ENCODE results near the gene FATE1. TPM values are rescaled to one million over a fixed set of nuclear protein-coding genes. Genes with fewer than 3 reads are reported as not detected.

Gene FATE1
- total and polyA plus RNA-seq, 2 of the 13 experiments (the other 11 are each of a cell fraction or from before 2014, with no cell fraction given): not detected

DNA sequence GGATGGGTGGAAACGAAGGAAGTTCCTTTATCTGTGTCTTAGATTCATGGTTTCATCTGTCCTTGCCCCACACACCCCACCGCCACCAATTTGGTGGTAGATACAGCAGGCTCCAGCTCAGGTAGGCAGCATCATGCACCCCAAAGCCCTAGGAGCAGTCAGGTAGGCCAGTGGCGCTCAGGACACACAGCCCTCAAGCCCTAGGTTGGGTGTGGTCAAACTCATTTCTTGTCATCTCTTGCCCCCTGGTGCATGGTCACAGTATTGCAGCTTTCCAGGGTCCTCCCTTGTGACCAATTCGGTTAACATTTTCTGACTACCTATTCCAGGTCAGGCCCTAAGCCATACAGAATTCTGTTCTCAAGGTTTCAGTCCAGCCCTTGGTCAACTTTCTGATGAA, 35.0 kb upstream of the FATE1 start (continued):
- peak; percentile 81 for TF ChIP-seq CTCF (CRISPR knock-in tag; IDR thresholded peaks at IDR 0.05)
- 0 out of 2 replicates have a peak, but pooled peaks have one; percentile 19 for TF ChIP-seq SP4 (CRISPR knock-in tag; IDR thresholded peaks at IDR 0.05)
- TF ChIP-seq FIP1L1 (IDR thresholded peaks at IDR 0.05; ENCODE audit: borderline replicate concordance, insufficient read depth, low read depth, low read length): no peak
- TF ChIP-seq ZC3H13 (CRISPR knock-in tag; IDR thresholded peaks at IDR 0.05): no peak
- TF ChIP-seq SYNCRIP (IDR thresholded peaks at IDR 0.05; ENCODE audit: insufficient read depth, low read depth, low read length): no peak
- TF ChIP-seq ZBTB14 (CRISPR knock-in tag; IDR thresholded peaks at IDR 0.05): no peak
- no peak for TF ChIP-seq ZFP37 (CRISPR knock-in tag; IDR thresholded peaks at IDR 0.05; ENCODE audit: borderline replicate concordance)
- TF ChIP-seq ZNF383 (CRISPR knock-in tag; IDR thresholded peaks at IDR 0.05; ENCODE audit: borderline replicate concordance): no peak
- no peak for TF ChIP-seq ZNF224 (CRISPR knock-in tag; IDR thresholded peaks at IDR 0.05)
- peak; percentile 86 for TF ChIP-seq STAG1 (CRISPR knock-in tag; IDR thresholded peaks at IDR 0.05)
- TF ChIP-seq SETDB1 (CRISPR knock-in tag; IDR thresholded peaks at IDR 0.05; ENCODE audit: borderline replicate concordance): no peak
- TF ChIP-seq KLF12 (CRISPR knock-in tag; IDR thresholded peaks at IDR 0.05; ENCODE audit: borderline replicate concordance): peak; percentile 91; the same call in 1 of the 2 replicates
- peak; percentile 64 for TF ChIP-seq RAD21 (CRISPR knock-in tag; IDR thresholded peaks at IDR 0.05)
- TF ChIP-seq RARA (CRISPR knock-in tag; IDR thresholded peaks at IDR 0.05): no peak
- TF ChIP-seq THYN1 (CRISPR knock-in tag; IDR thresholded peaks at IDR 0.05; ENCODE audit: borderline replicate concordance, low read depth): no peak
- TF ChIP-seq NR2F1 (CRISPR knock-in tag; IDR thresholded peaks at IDR 0.05): no peak
